ENCODE results near the gene GALNS. TPM values are rescaled to one million over a fixed set of nuclear protein-coding genes. Genes with fewer than 3 reads are reported as not detected.

Gene GALNS
- total and polyA plus RNA-seq, 2 of the 13 experiments (the other 11 are each of a cell fraction or from before 2014, with no cell fraction given) = 9.2 to 9.8 TPM

GRCh38 chr16:88886420-88886844 is 29.7 kb upstream of the GALNS start (continued):
- no peak for TF ChIP-seq TERF1 (CRISPR knock-in tag; IDR thresholded peaks at IDR 0.05)

GRCh38 chr16:88885693-88886280 is 29.0 kb upstream of the GALNS start:
- Histone ChIP-seq H3K36me3 (replicated peaks in 1 of 2; ENCODE audit: control insufficient read depth in 1 of 2, insufficient read depth in 2 of 2, low read length in 2 of 2) (no peaks in the 10 kb centered on the region), H3K4me1 (ENCODE audit: insufficient read depth, low read length) (peaks cover 9% of the 10 kb centered on the region), H3K79me2 (ENCODE audit: insufficient read depth, low read length) (no peaks in the 10 kb centered on the region), H3K9ac (ENCODE audit: insufficient read depth, low read depth, low read length) (no peak overlapping the region), H2AFZ (ENCODE audit: low read length) (no peak overlapping the region), H4K20me1 (ENCODE audit: insufficient read depth, low read length) (peaks cover 14% of the 10 kb centered on the region; the same call in 1 of the 2 replicates), H3K4me3 (replicated peaks in 1 of 3; ENCODE audit: insufficient read depth in 1 of 3, low read depth in 2 of 3, low read length in 3 of 3) (no peak overlapping the region), H3K27me3 (ENCODE audit: control insufficient read depth in 1 of 2, insufficient read depth in 2 of 2, low read length in 2 of 2) (peaks cover 38 to 94% of the 10 kb centered on the region in 2 experiments), H3K27ac (ENCODE audit: extremely low read length, insufficient read depth, low read length) (no peak overlapping the region), H3K9me3 (ENCODE audit: low read length) (no peaks in the 10 kb centered on the region), H3K4me2 (ENCODE audit: low read depth, low read length) (no peak overlapping the region)
- DNase-seq (ENCODE audit: low spot score) (no peak), FAIRE-seq (no peak), ATAC-seq (peak; percentile 4; the same call in 1 of the 3 replicates)
- intact Hi-C loops (cut with micrococcal nuclease; ENCODE audit: unreplicated experiment) = no loop called here
- no TSS peak for BruUV-seq (replicated peaks)
- in situ Hi-C loops (cut with HindIII; ENCODE audit: extremely low pct_ligation_motif_present, low pct_unique_long_range_greater_than_20kb) = no loop called here
- POLR2A ChIA-PET = no interaction called here
- CTCF ChIA-PET (ENCODE audit: low intra/inter-chr PET ratio, low total read pairs) = no interaction called here
- no peak for TF ChIP-seq SOX13 (IDR thresholded peaks at IDR 0.05)
- TF ChIP-seq SOX13 (CRISPR knock-in tag; conservative IDR thresholded peaks at IDR 0.05 in 1 of 2, IDR thresholded peaks at IDR 0.05 in 1 of 2) = no peak
- 0 out of 2 replicates have a peak, but pooled peaks have one; percentile 2 for TF ChIP-seq ZFP91 (CRISPR knock-in tag; IDR thresholded peaks at IDR 0.05; ENCODE audit: borderline replicate concordance)
- WGBS (ENCODE audit: low lambda C conversion rate) = 23% methylated on average over 16 of the region's 28 CpGs
